Cardiac septum (tissue), 1 donor: ENCODE data around the gene GZMH. TPM values are rescaled to one million over a fixed set of nuclear protein-coding genes. Genes with fewer than 3 reads are reported as not detected.
"Not testable (repeated sequence)": the region's sequence is repeated elsewhere in the genome, so short reads cannot be mapped to it uniquely, and the experiment has no call there.

Experiments
- DNase-seq: peaks from one replicate; pipeline ENCODE4 v3.0.0-alpha.2; 2020; ENCODE audit warnings: low spot score
- intact Hi-C: fragments of 100-400 bp; cut with DNase I; formaldehyde crosslinking; loops from one replicate; pipeline ENCODE4 v1.14.0; 2022
- long read RNA-seq: library from polyadenylated mRNA; unstranded; transcript quantifications from one replicate; pipeline ENCODE4 v2.0.0, GENCODE V29; 2021
- total RNA-seq: library from RNA; stranded (reverse); fragmentation: NEBNext Ultra II Directional; extraction: Animal tissue kit (Norgen Biotek cat#: 25700); gene quantifications from one replicate; pipeline ENCODE4 v1.2.1, GENCODE V29; 2021
- donor health status: DM: no; HTN: no; CAD: no.

Gene GZMH, protein sequence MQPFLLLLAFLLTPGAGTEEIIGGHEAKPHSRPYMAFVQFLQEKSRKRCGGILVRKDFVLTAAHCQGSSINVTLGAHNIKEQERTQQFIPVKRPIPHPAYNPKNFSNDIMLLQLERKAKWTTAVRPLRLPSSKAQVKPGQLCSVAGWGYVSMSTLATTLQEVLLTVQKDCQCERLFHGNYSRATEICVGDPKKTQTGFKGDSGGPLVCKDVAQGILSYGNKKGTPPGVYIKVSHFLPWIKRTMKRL
- 0.48 TPM for total RNA-seq
- long read RNA-seq = 0 reads

DNA sequence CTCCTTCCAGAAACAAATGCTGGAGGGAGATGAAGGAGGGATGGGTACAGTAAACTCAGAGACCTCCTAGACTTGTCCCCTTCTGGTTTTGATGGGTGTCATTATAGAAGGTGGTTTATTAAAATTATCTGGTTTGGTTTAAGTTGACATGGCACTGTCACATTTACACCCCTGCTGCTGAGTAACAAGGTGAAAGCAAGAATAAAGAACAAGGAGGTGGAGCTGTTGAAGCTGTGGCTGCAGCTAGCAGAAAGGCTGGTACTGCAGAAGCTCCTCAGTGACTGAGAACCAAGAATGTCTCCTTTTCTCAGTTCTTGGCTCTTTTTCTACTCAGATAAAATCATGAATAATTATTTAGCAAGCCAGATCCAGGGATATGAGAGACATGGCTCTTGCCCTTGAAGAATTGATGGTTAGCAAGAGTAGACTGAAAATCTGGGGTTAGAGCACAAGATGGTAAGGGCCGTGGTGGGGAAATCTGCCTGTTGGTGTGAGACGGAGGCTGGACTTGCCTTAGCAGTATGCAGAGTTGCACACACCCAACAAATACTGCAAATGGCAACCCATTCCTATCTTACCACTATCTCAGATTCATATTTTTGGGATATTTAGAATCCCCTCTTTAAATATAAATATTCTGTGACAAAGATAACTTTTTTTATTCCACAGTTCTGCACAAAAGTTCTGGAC, at the start of gene GZMH:
GZMH (minus strand) TSS at position 31 of the 690 bp plus-strand sequence. CDS start 72 bp downstream, outside the sequence.
- no peak for DNase-seq
- intact Hi-C loops = no loop called here

DNA sequence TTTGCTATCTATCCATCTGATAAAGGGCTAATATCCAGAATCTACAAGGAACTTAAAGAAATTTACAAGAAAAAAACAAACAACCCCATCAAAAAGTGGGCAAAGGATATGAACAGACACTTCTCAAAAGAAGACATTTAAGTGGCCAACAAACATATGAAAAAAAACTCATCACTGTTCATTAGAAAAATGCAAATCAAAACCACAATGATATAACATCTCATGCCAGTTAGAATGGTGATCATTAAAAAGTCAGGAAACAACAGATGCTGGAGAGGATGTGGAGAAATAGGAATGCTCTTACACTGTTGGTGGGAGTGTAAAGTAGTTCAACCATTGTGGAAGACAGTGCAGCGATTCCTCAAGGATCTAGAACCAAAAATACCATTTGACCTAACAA, 38.9 kb upstream of the GZMH start:
- DNase-seq, intact Hi-C loops: not testable (repeated sequence)

- intact Hi-C loops = no loop called here
- DNase-seq = no peak
Measured at GRCh38 chr14:24639905-24640304, 30.4 kb upstream of the GZMH start.

- intact Hi-C loops = no loop called here
- DNase-seq = no peak
Measured at GRCh38 chr14:24639270-24639669, 29.8 kb upstream of the GZMH start.

DNA sequence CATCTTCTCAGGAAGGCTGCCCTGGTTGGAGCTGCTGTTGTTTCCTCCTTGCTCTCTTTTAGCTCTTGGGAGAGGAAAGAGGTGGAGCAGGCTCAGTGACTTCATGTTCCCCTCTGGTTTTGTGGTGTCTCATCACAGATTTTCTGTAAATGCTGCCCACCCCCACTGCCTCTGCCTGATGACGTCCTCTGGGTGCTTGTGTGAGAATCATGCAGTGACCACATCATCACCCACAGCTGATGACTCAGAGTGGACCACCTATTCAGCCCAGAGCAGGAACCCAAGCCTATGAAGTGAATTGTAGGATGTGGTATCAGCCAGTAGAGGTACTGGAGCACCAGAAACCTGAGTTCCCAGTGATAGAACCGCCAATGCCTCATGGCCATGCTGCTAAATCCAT, 24.7 kb upstream of the GZMH start, which contains the start of gene GZMB:
GZMB (minus strand) TSS at position 33 of the 400 bp plus-strand sequence; CDS start at position 3, 30 bp downstream.
- intact Hi-C loops = no loop called here
- no peak for DNase-seq

DNA sequence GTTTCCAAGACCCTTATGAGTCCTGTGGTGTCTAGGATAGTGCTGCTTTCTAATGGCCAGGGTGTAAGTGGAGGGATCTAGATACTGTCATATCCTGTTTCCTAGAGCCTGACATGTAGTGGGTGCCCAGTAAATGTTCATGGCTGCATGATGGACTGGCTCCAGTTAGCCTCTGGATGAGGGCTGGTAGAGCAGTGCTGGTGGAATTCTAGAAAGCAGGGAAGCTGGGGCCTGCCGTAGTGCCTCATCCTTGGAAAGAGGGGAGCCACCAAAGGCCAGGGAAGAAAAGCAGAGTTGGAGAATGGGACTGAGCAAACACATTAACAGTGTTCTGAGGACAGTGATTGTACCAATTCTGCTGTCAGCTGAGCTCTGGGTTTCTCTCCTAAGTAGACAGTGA, 23.9 kb upstream of the GZMH start:
- intact Hi-C loops = no loop called here
- DNase-seq = no peak

- no peak for DNase-seq
- intact Hi-C loops = no loop called here
Measured at GRCh38 chr14:24632761-24633160, 23.3 kb upstream of the GZMH start.

DNA sequence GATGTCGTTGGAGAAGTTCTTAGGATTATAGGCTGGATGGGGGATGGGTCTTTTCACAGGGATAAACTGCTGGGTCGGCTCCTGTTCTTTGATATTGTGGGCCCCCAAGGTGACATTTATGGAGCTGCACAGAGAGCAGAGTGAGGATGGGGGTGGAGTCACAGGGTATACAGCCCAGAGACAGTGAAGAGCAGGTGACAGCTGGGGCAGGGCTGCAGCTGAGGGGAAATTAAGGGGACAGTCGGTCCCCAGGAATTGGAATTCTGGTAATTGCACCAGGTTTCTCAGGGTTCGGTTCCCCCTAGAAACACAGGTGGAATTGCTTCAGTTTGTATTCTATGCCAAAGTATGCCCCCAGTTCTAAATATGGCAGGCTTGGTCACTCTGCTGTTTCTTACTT, 22.9 kb upstream of the GZMH start:
- intact Hi-C loops = no loop called here
- DNase-seq = no peak

DNA sequence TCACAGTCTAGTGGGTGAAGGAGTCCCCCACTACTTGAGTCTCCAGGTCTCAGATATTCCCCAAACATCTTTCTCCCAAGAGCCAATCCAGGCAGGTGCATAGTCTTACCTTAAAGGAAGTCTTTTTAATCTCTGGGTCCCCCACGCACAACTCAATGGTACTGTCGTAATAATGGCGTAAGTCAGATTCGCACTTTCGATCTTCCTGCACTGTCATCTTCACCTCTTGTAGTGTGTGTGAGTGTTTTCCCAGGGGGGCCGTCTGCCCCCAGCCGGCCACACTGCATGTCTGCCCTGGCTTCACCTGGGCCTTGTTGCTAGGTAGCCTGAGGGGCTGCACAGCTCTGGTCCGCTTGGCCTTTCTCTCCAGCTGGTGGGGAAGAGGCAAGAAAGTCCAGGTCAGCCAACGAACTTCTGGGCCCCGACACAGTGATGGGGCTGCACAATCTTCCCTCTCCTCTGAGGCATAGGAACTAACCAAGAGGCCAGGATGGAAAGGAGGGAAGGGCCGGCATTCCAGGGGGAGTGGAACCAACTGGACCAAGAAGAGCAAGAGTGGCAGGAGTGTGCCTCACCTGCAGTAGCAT, 22.4 kb upstream of the GZMH start:
- DNase-seq = no peak
- intact Hi-C loops = no loop called here

GRCh38 chr14:24630872-24631477, 21.5 kb upstream of the GZMH start:
- intact Hi-C loops = no loop called here
- DNase-seq = no peak

GRCh38 chr14:24630087-24630871, 20.8 kb upstream of the GZMH start:
- no peak for DNase-seq
- intact Hi-C loops = no loop called here

- DNase-seq = no peak
- intact Hi-C loops = no loop called here
Measured at GRCh38 chr14:24629521-24629920, 20.0 kb upstream of the GZMH start.

GRCh38 chr14:24613747-24614146, 4.3 kb upstream of the GZMH start:
- intact Hi-C loops = no loop called here
- no peak for DNase-seq

GRCh38 chr14:24613241-24613640, 3.8 kb upstream of the GZMH start:
- no peak for DNase-seq
- intact Hi-C loops = no loop called here

GRCh38 chr14:24612196-24612595, 2.7 kb upstream of the GZMH start:
- DNase-seq = no peak
- intact Hi-C loops = no loop called here

DNA sequence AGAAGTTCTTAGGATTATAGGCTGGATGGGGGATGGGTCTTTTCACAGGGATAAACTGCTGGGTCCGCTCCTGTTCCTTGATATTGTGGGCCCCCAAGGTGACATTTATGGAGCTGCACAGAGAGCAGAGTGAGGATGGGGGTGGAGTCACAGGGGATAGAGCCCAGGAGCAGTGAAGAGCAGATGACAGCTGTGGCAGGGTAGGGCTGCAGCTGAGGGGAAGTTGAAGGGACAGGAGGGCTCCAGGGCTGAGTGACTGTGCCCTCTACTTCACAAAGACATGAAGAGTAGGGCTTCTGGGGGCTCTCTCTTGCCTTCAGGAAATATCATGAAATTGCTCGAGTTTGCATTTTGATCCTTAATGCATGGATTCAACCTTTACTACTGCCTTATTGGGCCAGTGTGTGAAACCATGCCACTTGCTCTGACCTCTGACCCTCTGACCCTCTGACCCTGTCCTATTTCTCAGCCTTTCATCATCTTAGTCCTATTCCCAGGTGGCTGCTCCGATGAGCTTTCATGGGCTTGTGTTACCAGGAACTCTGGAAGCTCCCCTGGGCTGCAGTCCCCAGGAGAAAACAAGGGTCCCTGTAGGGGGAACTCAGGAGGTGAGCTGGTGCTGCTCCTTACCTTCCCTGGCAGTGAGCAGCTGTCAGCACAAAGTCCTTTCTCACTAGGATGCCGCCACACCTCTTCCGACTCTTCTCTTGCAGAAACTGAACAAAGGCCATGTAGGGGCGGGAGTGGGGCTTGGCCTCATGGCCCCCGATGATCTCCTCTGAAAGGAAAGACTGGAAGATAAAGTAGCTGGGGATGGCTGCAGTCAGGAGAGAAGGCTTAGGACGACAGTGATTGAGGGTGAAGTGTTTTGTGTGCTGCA, 1.6 kb downstream of the GZMH start:
- intact Hi-C loops = no loop called here
- DNase-seq = peak; percentile 43

DNA sequence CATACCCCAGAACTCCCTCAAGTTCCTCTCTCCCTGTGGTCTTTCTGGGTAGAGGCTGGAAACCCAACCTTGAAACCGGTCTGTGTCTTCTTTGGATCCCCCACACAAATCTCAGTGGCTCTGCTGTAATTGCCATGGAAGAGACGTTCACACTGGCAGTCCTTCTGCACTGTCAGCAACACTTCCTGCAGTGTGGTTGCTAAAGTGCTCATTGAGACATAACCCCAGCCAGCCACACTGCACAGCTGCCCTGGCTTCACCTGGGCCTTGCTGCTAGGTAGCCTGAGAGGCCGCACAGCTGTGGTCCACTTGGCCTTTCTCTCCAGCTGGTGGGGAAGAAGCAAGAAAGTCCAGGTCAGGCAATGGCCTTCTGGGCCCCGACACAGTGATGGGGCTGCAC, 2.4 kb downstream of the GZMH start:
- DNase-seq = peak; percentile 66
- intact Hi-C loops = no loop called here

GRCh38 chr14:24606297-24606696, 3.2 kb downstream of the GZMH start:
- intact Hi-C loops = no loop called here
- DNase-seq = no peak
